K562 treated with DMSO at 1 percent for 12 hours (cell line): ENCODE results near the gene CDC42EP1. TPM values are rescaled to one million over a fixed set of nuclear protein-coding genes. Genes with fewer than 3 reads are reported as not detected.

Experiments used
- total RNA-seq: library from RNA; unstranded; fragments of 300-600 nt; gene quantifications from 2 replicates; pipeline ENCODE4 v1.2.3, GENCODE V29; 2022; ENCODE audit not compliant: insufficient read depth

The CDC42EP1 gene
- total RNA-seq: 24.9 and 28.1 TPM in 2 replicates

GRCh38 chr22:37559901-37560607, at the start of gene CDC42EP1:
CDC42EP1 (plus strand) TSS chr22:37560480; CDS start chr22:37566350, 5,870 bp downstream.

GRCh38 chr22:37519268-37520195, 40.7 kb upstream of the CDC42EP1 start, which contains the start of gene CARD10:
CARD10 (minus strand) TSS chr22:37519415; CDS start chr22:37519200, 215 bp downstream.

GRCh38 chr22:37608477-37609239, 48.4 kb downstream of the CDC42EP1 start, which contains the start of gene GGA1:
GGA1 (plus strand) TSS chr22:37608834; CDS start chr22:37608861, 27 bp downstream.

Other genes starting within 250 kb of the CDC42EP1 start
- gene ELFN2, start 133.0 kb upstream of the CDC42EP1 start, total RNA-seq: not detected in 2 replicates
- gene MFNG, start 74.1 kb upstream of the CDC42EP1 start, total RNA-seq: not detected in 2 replicates
- gene CARD10, start 41.1 kb upstream of the CDC42EP1 start, total RNA-seq: 3.1 and 3.2 TPM in 2 replicates
- gene LGALS2, start 19.6 kb downstream of the CDC42EP1 start, total RNA-seq: not detected in 2 replicates
- gene GGA1, start 48.4 kb downstream of the CDC42EP1 start, total RNA-seq: 25.1 and 29.9 TPM in 2 replicates
- gene SH3BP1, start 79.2 kb downstream of the CDC42EP1 start, total RNA-seq: 16.3 and 23.5 TPM in 2 replicates
- gene PDXP, start 98.2 kb downstream of the CDC42EP1 start, total RNA-seq: 51.9 and 63.0 TPM in 2 replicates
- 977 and 1,710 TPM in 2 replicates for gene LGALS1, start 115.2 kb downstream of the CDC42EP1 start, total RNA-seq
- 14.7 and 19.2 TPM in 2 replicates for gene NOL12, start 125.9 kb downstream of the CDC42EP1 start, total RNA-seq
- gene TRIOBP, start 136.6 kb downstream of the CDC42EP1 start, total RNA-seq: 13.4 and 16.9 TPM in 2 replicates
- gene GCAT, start 247.5 kb downstream of the CDC42EP1 start, total RNA-seq: 74.6 and 76.7 TPM in 2 replicates